Glutamatergic neuron (in vitro differentiated cells): ENCODE data around the gene TPSB2. TPM values are rescaled to one million over a fixed set of nuclear protein-coding genes. Genes with fewer than 3 reads are reported as not detected.
"Not testable (repeated sequence)": the region's sequence is repeated elsewhere in the genome, so short reads cannot be mapped to it uniquely, and the experiment has no call there.

Experiments
- DNase-seq: peaks from one replicate; pipeline ENCODE4 v3.0.0; 2022
- H3K27ac Mint-ChIP-seq: one replicate; pipeline ENCODE4 v1.8.0; 2020; ENCODE audit warnings: mild to moderate bottlenecking, mixed read lengths, inconsistent platforms; ENCODE audit not compliant: unreplicated experiment
- H3K27me3 Mint-ChIP-seq: one replicate; pipeline ENCODE4 v1.8.0; 2020; ENCODE audit warnings: mild to moderate bottlenecking, moderate library complexity, mixed read lengths, inconsistent platforms; ENCODE audit not compliant: unreplicated experiment
- H3K36me3 Mint-ChIP-seq: one replicate; pipeline ENCODE4 v1.8.0; 2020; ENCODE audit warnings: mild to moderate bottlenecking, mixed read lengths, inconsistent platforms; ENCODE audit not compliant: unreplicated experiment
- H3K4me1 Mint-ChIP-seq: one replicate; pipeline ENCODE4 v1.8.0; 2020; ENCODE audit warnings: mild to moderate bottlenecking, low read depth, mixed read lengths, inconsistent platforms; ENCODE audit not compliant: unreplicated experiment
- H3K4me3 Mint-ChIP-seq: one replicate; pipeline ENCODE4 v1.8.0; 2020; ENCODE audit warnings: mild to moderate bottlenecking, mixed read lengths, inconsistent platforms; ENCODE audit not compliant: unreplicated experiment
- H3K9me3 Mint-ChIP-seq: one replicate; pipeline ENCODE4 v1.8.0; 2020; ENCODE audit warnings: mild to moderate bottlenecking, moderate library complexity, mixed read lengths, inconsistent platforms; ENCODE audit not compliant: unreplicated experiment
- total RNA-seq: library from RNA; stranded (reverse); fragmentation: NEBNext Ultra II Directional; extraction: Animal tissue kit (Norgen Biotek cat#: 25700); gene quantifications from one replicate; pipeline ENCODE4 v1.2.1, GENCODE V29; 2021; ENCODE audit not compliant: unreplicated experiment
- TF ChIP-seq, protein P1 (sequence below): fragments of 200-600 bp; sonication (generic); IDR thresholded peaks from one replicate; pipeline ENCODE4 v1.5.0; 2021; ENCODE audit not compliant: partially characterized antibody, unreplicated experiment

TPSB2 gene
- total RNA-seq, 1 donor from 2014 or later, result not detected

DNA sequence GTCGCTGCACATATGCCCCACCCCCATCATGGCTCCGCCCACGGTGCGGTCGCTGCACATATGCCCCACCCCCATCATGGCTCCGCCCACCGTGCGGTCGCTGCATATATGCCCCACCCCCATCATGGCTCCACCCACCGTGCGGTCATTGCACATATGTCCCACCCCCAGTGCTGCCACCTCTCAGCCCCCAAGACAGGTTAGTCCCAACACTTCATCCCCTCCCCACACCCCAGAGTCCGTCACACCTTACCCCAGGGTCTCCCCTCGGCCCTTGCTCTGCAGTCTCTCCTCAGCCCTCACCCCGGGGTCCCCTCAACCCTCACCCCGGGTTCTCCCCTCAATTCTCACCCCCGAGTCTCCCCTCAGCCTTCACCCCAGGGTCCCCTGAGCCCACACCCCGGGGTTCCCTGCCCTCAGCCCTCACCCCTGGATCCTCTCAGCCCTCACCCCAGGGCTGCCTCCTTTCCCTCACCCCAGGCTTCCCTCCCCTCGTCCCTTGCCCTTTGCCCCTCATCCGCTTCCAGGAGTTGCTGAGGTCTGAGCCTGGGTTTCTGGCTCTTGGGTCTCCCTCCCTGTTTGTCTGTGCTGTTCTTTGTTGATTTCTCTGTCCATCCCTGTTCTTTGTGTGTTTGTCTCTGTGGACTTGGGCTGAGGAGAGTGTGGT, 30.5 kb downstream of the TPSB2 start:
- H3K27me3 Mint-ChIP-seq, result peaks cover 9% of the 10 kb centered on the region
- peak overlapping the region; percentile 49 for H3K4me3 Mint-ChIP-seq
- no peaks in the 10 kb centered on the region for H3K36me3 Mint-ChIP-seq
- H3K9me3 Mint-ChIP-seq, result peaks cover 22% of the 10 kb centered on the region
- DNase-seq, result no peak
- H3K27ac Mint-ChIP-seq, result peak overlapping the region; percentile 77
- TF ChIP-seq, protein P1, sequence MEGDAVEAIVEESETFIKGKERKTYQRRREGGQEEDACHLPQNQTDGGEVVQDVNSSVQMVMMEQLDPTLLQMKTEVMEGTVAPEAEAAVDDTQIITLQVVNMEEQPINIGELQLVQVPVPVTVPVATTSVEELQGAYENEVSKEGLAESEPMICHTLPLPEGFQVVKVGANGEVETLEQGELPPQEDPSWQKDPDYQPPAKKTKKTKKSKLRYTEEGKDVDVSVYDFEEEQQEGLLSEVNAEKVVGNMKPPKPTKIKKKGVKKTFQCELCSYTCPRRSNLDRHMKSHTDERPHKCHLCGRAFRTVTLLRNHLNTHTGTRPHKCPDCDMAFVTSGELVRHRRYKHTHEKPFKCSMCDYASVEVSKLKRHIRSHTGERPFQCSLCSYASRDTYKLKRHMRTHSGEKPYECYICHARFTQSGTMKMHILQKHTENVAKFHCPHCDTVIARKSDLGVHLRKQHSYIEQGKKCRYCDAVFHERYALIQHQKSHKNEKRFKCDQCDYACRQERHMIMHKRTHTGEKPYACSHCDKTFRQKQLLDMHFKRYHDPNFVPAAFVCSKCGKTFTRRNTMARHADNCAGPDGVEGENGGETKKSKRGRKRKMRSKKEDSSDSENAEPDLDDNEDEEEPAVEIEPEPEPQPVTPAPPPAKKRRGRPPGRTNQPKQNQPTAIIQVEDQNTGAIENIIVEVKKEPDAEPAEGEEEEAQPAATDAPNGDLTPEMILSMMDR, result no peak
- peaks cover 2% of the 10 kb centered on the region for H3K4me1 Mint-ChIP-seq

DNA sequence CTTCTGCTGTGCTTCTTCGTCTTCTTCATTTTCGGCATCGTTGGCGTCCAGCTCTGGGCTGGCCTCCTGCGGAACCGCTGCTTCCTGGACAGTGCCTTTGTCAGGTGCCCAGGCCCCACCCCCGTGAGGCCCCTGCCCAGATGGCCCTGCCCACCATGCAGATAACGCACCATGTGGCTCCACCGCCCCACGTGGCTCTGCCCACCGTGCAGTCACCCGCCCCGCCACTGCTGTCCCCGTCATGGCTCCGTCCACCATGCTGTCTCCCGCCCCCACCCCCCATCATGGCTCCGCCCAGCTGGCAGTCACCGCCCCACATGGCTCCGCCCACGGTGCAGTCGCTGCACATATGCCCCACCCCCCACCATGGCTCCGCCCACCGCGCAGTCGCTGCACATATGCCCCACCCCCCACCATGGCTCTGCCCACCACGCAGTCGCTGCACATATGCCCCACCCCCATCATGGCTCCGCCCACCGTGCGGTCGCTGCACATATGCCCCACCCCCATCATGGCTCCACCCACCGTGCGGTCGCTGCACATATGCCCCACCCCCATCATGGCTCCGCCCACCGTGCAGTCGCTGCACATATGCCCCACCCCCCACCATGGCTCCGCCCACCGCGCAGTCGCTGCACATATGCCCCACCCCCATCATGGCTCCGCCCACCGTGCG, 31.2 kb downstream of the TPSB2 start:
- H3K9me3 Mint-ChIP-seq, result peaks cover 22% of the 10 kb centered on the region
- H3K4me3 Mint-ChIP-seq, H3K36me3 Mint-ChIP-seq: not testable (repeated sequence)

DNA sequence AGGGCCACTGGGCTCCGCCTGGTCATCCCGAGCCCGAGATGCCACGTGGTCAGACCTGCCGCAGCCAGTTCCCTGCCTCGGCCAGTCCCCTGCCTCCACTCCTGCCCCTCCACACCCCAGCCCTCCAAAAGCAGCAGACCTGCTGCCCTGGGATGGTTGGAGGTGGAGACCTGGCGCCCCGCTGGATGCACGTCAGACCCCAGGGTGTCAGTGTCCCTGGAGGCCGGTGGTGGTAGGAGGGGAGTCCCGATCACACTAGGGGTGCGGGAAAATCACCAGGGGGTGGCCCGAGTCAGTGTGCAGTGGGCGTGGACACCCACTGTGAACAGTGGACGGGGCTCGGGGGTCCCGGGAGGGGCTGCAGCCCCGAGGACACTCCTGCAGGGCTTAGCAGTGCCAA, 31.8 kb downstream of the TPSB2 start:
- H3K9me3 Mint-ChIP-seq, result peaks cover 17% of the 10 kb centered on the region
- no peak overlapping the region for H3K27ac Mint-ChIP-seq
- no peak for DNase-seq
- H3K4me3 Mint-ChIP-seq, result no peak overlapping the region
- TF ChIP-seq, protein P1, result no peak
- H3K4me1 Mint-ChIP-seq, result peaks cover 4% of the 10 kb centered on the region
- peaks cover 9% of the 10 kb centered on the region for H3K27me3 Mint-ChIP-seq
- no peaks in the 10 kb centered on the region for H3K36me3 Mint-ChIP-seq

More for the DNA sequence above, 31.2 kb downstream of the TPSB2 start:
- not testable (repeated sequence) for H3K27ac Mint-ChIP-seq, H3K4me1 Mint-ChIP-seq, DNase-seq, H3K27me3 Mint-ChIP-seq

DNA sequence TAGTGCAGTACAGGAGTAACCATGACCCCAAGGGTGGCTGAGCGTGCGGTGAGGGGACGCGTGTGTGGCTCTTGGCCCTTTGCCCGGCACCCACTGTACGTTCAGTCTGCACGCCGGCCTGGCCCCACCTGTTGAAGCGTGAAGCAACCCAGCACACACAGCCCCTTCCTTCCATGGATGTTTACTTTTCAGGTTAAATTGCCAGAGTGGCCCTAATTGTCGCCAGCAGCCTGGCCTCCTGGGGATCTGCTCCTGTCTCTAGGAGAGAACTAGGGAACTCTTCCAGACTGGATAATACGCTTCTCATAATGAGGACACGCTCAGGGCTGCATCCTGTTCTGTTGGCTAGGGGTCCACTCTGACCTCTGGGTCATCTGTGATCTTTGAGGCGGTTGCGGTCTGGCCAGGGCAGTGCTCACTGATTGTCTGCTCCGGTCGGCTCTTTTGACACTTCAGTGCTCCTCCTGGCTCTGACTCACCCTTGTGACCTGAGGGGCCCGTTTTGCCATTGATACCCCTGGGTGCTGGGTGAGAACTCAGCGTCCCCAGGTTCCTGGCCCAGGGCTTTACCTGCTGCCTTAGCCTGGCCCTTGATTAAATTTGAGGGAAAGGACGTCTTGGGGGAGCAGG, 32.6 kb downstream of the TPSB2 start:
- Mint-ChIP-seq H3K36me3 (no peaks in the 10 kb centered on the region), H3K9me3 (peaks cover 17% of the 10 kb centered on the region), H3K4me1 (peaks cover 7% of the 10 kb centered on the region), H3K27ac (no peak overlapping the region), H3K4me3 (no peak overlapping the region), H3K27me3 (peaks cover 8% of the 10 kb centered on the region)
- DNase-seq, result no peak
- TF ChIP-seq, protein P1, result no peak

DNA sequence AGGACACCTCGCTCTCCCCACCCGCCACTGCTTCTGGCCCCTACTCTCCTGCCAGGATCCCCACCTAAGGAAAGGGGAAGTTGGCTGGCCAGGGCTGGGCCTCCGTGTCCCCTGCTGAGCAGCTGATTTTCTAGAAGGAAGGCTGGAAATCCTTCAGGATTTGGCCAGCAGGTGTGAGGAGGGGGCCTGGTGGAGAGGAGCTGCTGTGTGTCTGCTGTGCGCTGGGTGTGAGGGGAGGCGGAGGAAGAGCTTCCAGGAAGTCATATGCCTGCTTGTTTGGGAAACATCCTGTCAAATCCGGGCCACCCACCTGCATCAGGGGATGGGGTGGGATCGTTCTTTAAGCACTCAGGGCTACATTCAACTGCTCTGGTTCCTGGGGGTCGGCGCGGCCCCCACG, 33.5 kb downstream of the TPSB2 start:
- Mint-ChIP-seq H3K27me3 (peaks cover 6% of the 10 kb centered on the region), H3K36me3 (no peaks in the 10 kb centered on the region), H3K27ac (no peak overlapping the region), H3K9me3 (peaks cover 16% of the 10 kb centered on the region), H3K4me3 (peak overlapping the region; percentile 46), H3K4me1 (peaks cover 7% of the 10 kb centered on the region)
- TF ChIP-seq, protein P1, result no peak
- no peak for DNase-seq
